BLaER1 treated with 17β-estradiol and CSF1 and Interleukin-3, amounts not matched to agents 10 nM and 100 nM (cell line): ENCODE measurements around the gene ZNF563.
"Not testable (repeated sequence)": the region's sequence is repeated elsewhere in the genome, so short reads cannot be mapped to it uniquely, and the experiment has no call there.

Experiments used
- H3K27ac ChIP-seq, 11 experiments: shearing (Covaris generic); formaldehyde crosslinking; 2 replicates each; pipeline ENCODE4 v1.8.1; 2022
- H3K27me3 ChIP-seq, 11 experiments: shearing (Covaris generic); formaldehyde crosslinking; 2 replicates each; pipeline ENCODE4 v1.8.1; 2022
- H3K36me3 ChIP-seq, 11 experiments: shearing (Covaris generic); formaldehyde crosslinking; 2 replicates each; pipeline ENCODE4 v1.8.1; 2022
- H3K4me1 ChIP-seq, 10 experiments: shearing (Covaris generic); formaldehyde crosslinking; 2 replicates each; pipeline ENCODE4 v1.8.1; 2022
- H3K4me2 ChIP-seq, 11 experiments: shearing (Covaris generic); formaldehyde crosslinking; 2 replicates each; pipeline ENCODE4 v1.8.1; 2022
- H3K4me3 ChIP-seq, 10 experiments: shearing (Covaris generic); formaldehyde crosslinking; 2 replicates each; pipeline ENCODE4 v1.8.1; 2022
- H3K9ac ChIP-seq, 11 experiments: shearing (Covaris generic); formaldehyde crosslinking; 2 replicates each; pipeline ENCODE4 v1.8.1; 2022
- H3K9me3 ChIP-seq, 11 experiments: shearing (Covaris generic); formaldehyde crosslinking; replicated peaks in 1 of 11; 2 replicates each; pipeline ENCODE4 v1.8.1; 2022
- H4K20me1 ChIP-seq, 11 experiments: shearing (Covaris generic); formaldehyde crosslinking; 2 replicates each; pipeline ENCODE4 v1.8.1; 2022
- Cebpa-rat ChIP-seq, 11 experiments: shearing (Covaris generic); IDR thresholded peaks; 2 replicates each; pipeline ENCODE4 v1.8.1; 2022

Gene ZNF563

GRCh38 chr19:12333162-12334159, at the start of gene ZNF563:
Gene ZNF563 (minus strand): TSS chr19:12333633. CDS start chr19:12333482, 151 bp downstream.
- Histone ChIP-seq H3K4me1 (peaks cover 15 to 26% (median 23%) of the 10 kb centered on the region in 10 experiments), H4K20me1 (no peaks in the 10 kb centered on the region), H3K4me2 (peak within 1 kb of the TSS; percentile 85 to 99 (median 95)), H3K4me3 (peak within 1 kb of the TSS; percentile 76 to 97 (median 81)), H3K9ac (peak within 1 kb of the TSS; percentile 72 to 88 (median 85)), H3K9me3 (peaks cover 3 to 44% (median 13%) of the 10 kb centered on the region in 11 experiments; a peak in 17 of 22 replicates), H3K27ac (peak within 1 kb of the TSS; percentile 63 to 85 (median 76)), H3K36me3 (0 out of 22 replicates have a peak, but pooled peaks cover 0 to under 1% (median 0%) of the 10 kb centered on the region in 11 experiments), H3K27me3 (no peaks in the 10 kb centered on the region)
- TF ChIP-seq Cebpa-rat (IDR thresholded peaks at IDR 0.05): no peak

GRCh38 chr19:12380444-12380737, 47.0 kb upstream of the ZNF563 start:
- Histone ChIP-seq H4K20me1 (no peaks in the 10 kb centered on the region), H3K36me3 (peaks cover 12 to 79% (median 49%) of the 10 kb centered on the region in 11 experiments; a peak in 20 of 22 replicates), H3K27me3 (no peaks in the 10 kb centered on the region), H3K9ac (no peak overlapping the region), H3K9me3 (peaks cover 86 to 100% (median 95%) of the 10 kb centered on the region in 11 experiments), H3K27ac (no peak overlapping the region), H3K4me1 (no peaks in the 10 kb centered on the region), H3K4me2 (no peak overlapping the region), H3K4me3 (peak overlapping the region in 1 of 10 experiments; percentile 2; a peak in 1 of 20 replicates)
- TF ChIP-seq Cebpa-rat (IDR thresholded peaks at IDR 0.05): no peak

GRCh38 chr19:12379732-12380443, 46.5 kb upstream of the ZNF563 start:
- no peaks in the 10 kb centered on the region for H4K20me1 ChIP-seq
- no peak overlapping the region; a peak in 1 of 20 replicates for H3K4me3 ChIP-seq
- H3K36me3 ChIP-seq: peaks cover 12 to 79% (median 49%) of the 10 kb centered on the region in 11 experiments; a peak in 20 of 22 replicates
- no peaks in the 10 kb centered on the region for H3K4me1 ChIP-seq
- TF ChIP-seq Cebpa-rat (IDR thresholded peaks at IDR 0.05): no peak
- H3K27ac ChIP-seq: no peak overlapping the region
- H3K27me3 ChIP-seq: no peaks in the 10 kb centered on the region
- H3K9ac ChIP-seq: no peak overlapping the region
- H3K9me3 ChIP-seq: peaks cover 91 to 100% (median 99%) of the 10 kb centered on the region in 11 experiments
- H3K4me2 ChIP-seq: no peak overlapping the region

- TF ChIP-seq Cebpa-rat (IDR thresholded peaks at IDR 0.05): no peak
- peaks cover 0 to 21% (median 3%) of the 10 kb centered on the region in 11 experiments; a peak in 8 of 22 replicates for H3K36me3 ChIP-seq
- no peak overlapping the region for H3K4me3 ChIP-seq
- no peak overlapping the region for H3K9ac ChIP-seq
- H3K4me1 ChIP-seq: peaks cover 0 to 6% (median 0%) of the 10 kb centered on the region in 10 experiments; a peak in 5 of 20 replicates
- H3K4me2 ChIP-seq: no peak overlapping the region
- H4K20me1 ChIP-seq: no peaks in the 10 kb centered on the region
- no peaks in the 10 kb centered on the region for H3K27me3 ChIP-seq
- peaks cover 37 to 81% (median 50%) of the 10 kb centered on the region in 11 experiments for H3K9me3 ChIP-seq
- H3K27ac ChIP-seq: no peak overlapping the region
Measured at GRCh38 chr19:12374026-12374425, 40.6 kb upstream of the ZNF563 start.

GRCh38 chr19:12365236-12366162, 32.1 kb upstream of the ZNF563 start, which contains the start of gene ZNF442:
Gene ZNF442 (minus strand): TSS chr19:12365683. CDS start chr19:12363631, 2,052 bp downstream.
- peak within 1 kb of the TSS; percentile 82 to 97 (median 94) for H3K4me2 ChIP-seq
- peak within 1 kb of the TSS; percentile 75 to 94 (median 87) for H3K4me3 ChIP-seq
- H3K9me3 ChIP-seq: peaks cover 35 to 77% (median 48%) of the 10 kb centered on the region in 11 experiments; a peak in 21 of 22 replicates
- peak within 1 kb of the TSS; percentile 82 to 96 (median 88) for H3K9ac ChIP-seq
- H3K27me3 ChIP-seq: peaks cover 0 to 9% (median 0%) of the 10 kb centered on the region in 11 experiments; a peak in 3 of 22 replicates
- 0 out of 22 replicates have a peak, but pooled peaks cover 0 to 5% (median 0%) of the 10 kb centered on the region in 11 experiments for H3K36me3 ChIP-seq
- H3K27ac ChIP-seq: peak within 1 kb of the TSS; percentile 63 to 88 (median 81)
- no peaks in the 10 kb centered on the region for H4K20me1 ChIP-seq
- TF ChIP-seq Cebpa-rat (IDR thresholded peaks at IDR 0.05): no peak
- peaks cover 10 to 26% (median 23%) of the 10 kb centered on the region in 10 experiments; a peak in 19 of 20 replicates for H3K4me1 ChIP-seq

GRCh38 chr19:12364391-12365235, 31.2 kb upstream of the ZNF563 start:
- peak overlapping the region; percentile 75 to 94 (median 87) for H3K4me3 ChIP-seq
- no peak for TF ChIP-seq Cebpa-rat (IDR thresholded peaks at IDR 0.05)

GRCh38 chr19:12362236-12362635, 28.8 kb upstream of the ZNF563 start:
- not testable (repeated sequence) for H3K4me2 ChIP-seq, H3K27ac ChIP-seq, H3K4me3 ChIP-seq, H3K9ac ChIP-seq, H3K27me3 ChIP-seq, H4K20me1 ChIP-seq, H3K36me3 ChIP-seq
- Histone ChIP-seq H3K9me3 (peaks cover 53 to 80% (median 60%) of the 10 kb centered on the region in 11 experiments), H3K4me1 (peaks cover 10 to 26% (median 18%) of the 10 kb centered on the region in 10 experiments; a peak in 19 of 20 replicates)

More at GRCh38 chr19:12364391-12365235, 31.2 kb upstream of the ZNF563 start:
- Histone ChIP-seq H3K9me3 (peaks cover 36 to 80% (median 52%) of the 10 kb centered on the region in 11 experiments; a peak in 21 of 22 replicates), H3K4me1 (peaks cover 10 to 26% (median 23%) of the 10 kb centered on the region in 10 experiments; a peak in 19 of 20 replicates), H3K4me2 (peak overlapping the region; percentile 82 to 97 (median 94)), H3K27ac (peak overlapping the region; percentile 63 to 88 (median 81)), H3K9ac (peak overlapping the region; percentile 82 to 96 (median 88)), H4K20me1 (no peaks in the 10 kb centered on the region), H3K27me3 (peaks cover 0 to 9% (median 0%) of the 10 kb centered on the region in 11 experiments; a peak in 3 of 22 replicates), H3K36me3 (peaks cover 0 to 5% (median 0%) of the 10 kb centered on the region in 11 experiments; a peak in 1 of 22 replicates)
